ENCODE results near the gene SNAP91.

GRCh38 chr6:83717809-83718208, 8.9 kb upstream of the SNAP91 start:
- TF ChIP-seq CTCF (IDR thresholded peaks at IDR 0.05; ENCODE audit: borderline replicate concordance, extremely low read depth, low read length, poor library complexity, severe bottlenecking) (no peak), EZH2 (IDR thresholded peaks at IDR 0.05; ENCODE audit: borderline replicate concordance, low read depth, low read length, severe bottlenecking) (no peak)
